ENCODE data around the gene DPF1. TPM values are rescaled to one million over a fixed set of nuclear protein-coding genes. Genes with fewer than 3 reads are reported as not detected.
"Not testable (repeated sequence)": the region's sequence is repeated elsewhere in the genome, so short reads cannot be mapped to it uniquely, and the experiment has no call there.

DPF1 gene
- total RNA-seq, 8 experiments from 2014 or later = 1.3 to 60.4 (median 25.9) TPM

- ATAC-seq (replicated peaks in 6 of 8) = not testable (repeated sequence)
- H3K4me3 ChIP-seq = peak overlapping the region; percentile 57 to 84 (median 61)
- peak overlapping the region; percentile 0 to 58 for H3K27ac ChIP-seq
- 65 to 100% (median 92%) methylated on average over 1 to 5 of the region's 6 CpGs; no CpG with 5 or more reads in 5 of the 10 experiments for WGBS, 10 experiments
- in situ Hi-C loops (cut with MboI; ENCODE audit: low pct_unique_long_range_greater_than_20kb in 2 of 9, low sequenced_read_pairs in 9 of 9, unreplicated experiment in 9 of 9) = loop anchor here in 8 of 9 experiments (25.0 kb wide), 2 partner anchors 112 to 313 kb away; partner anchors contain the start of genes CATSPERG (in 7 of the 8), SIPA1L3 (in 1 of the 8) and WDR87 (in 1 of the 8)
- H3K4me1 ChIP-seq (replicated peaks in 1 of 2) = peaks cover 24 to 26% of the 10 kb centered on the region in 2 donors
Measured at GRCh38 chr19:38224863-38225218, 819 bp upstream of the DPF1 start.

- H3K4me3 ChIP-seq = peak overlapping the region; percentile 57 to 84 (median 61)
- ATAC-seq (replicated peaks in 6 of 8) = peak in 1 of 8 experiments; percentile 1
- WGBS, 10 experiments = 22 to 40% methylated on average over 1 to 3 of the region's 13 CpGs; no CpG with 5 or more reads in 8 of the 10 experiments
- in situ Hi-C loops (cut with MboI; ENCODE audit: low pct_unique_long_range_greater_than_20kb in 2 of 9, low sequenced_read_pairs in 9 of 9, unreplicated experiment in 9 of 9) = loop anchor here in 1 of 9 experiments (25.0 kb wide), 1 partner anchor 311 kb away; the partner anchor contains the start of genes SIPA1L3 and WDR87
- H3K27ac ChIP-seq = peak overlapping the region; percentile 34 to 61
- H3K4me1 ChIP-seq (replicated peaks in 1 of 2) = peaks cover 24 to 26% of the 10 kb centered on the region in 2 donors
Measured at GRCh38 chr19:38223617-38224013, 407 bp downstream of the DPF1 start.

- Histone ChIP-seq H3K27ac (no peak overlapping the region), H3K4me1 (replicated peaks in 1 of 2) (peaks cover 24 to 26% of the 10 kb centered on the region in 2 donors), H3K4me3 (peak overlapping the region; percentile 57 to 84 (median 61))
- 80 to 100% (median 98%) methylated on average over 1 to 3 of the region's 3 CpGs; no CpG with 5 or more reads in 4 of the 10 experiments for WGBS, 10 experiments
- ATAC-seq (replicated peaks in 6 of 8) = no peak
- in situ Hi-C loops (cut with MboI; ENCODE audit: low pct_unique_long_range_greater_than_20kb in 2 of 9, low sequenced_read_pairs in 9 of 9, unreplicated experiment in 9 of 9) = loop anchor here in 1 of 9 experiments (25.0 kb wide), 1 partner anchor 311 kb away; the partner anchor contains the start of genes SIPA1L3 and WDR87
Measured at GRCh38 chr19:38223119-38223523, 901 bp downstream of the DPF1 start.

- in situ Hi-C loops (cut with MboI; ENCODE audit: low pct_unique_long_range_greater_than_20kb in 2 of 9, low sequenced_read_pairs in 9 of 9, unreplicated experiment in 9 of 9) = loop anchor here in 1 of 9 experiments (25.0 kb wide), 1 partner anchor 310 kb away; the partner anchor contains the start of genes SIPA1L3 and WDR87
- H3K4me1 ChIP-seq (replicated peaks in 1 of 2) = peaks cover 21 to 26% of the 10 kb centered on the region in 2 donors
- no peak overlapping the region for H3K27ac ChIP-seq
- no peak for ATAC-seq (replicated peaks in 6 of 8)
- WGBS, 10 experiments = 80 to 100% (median 93%) methylated on average over 1 to 8 of the region's 64 CpGs; no CpG with 5 or more reads in 4 of the 10 experiments
- H3K4me3 ChIP-seq = no peak overlapping the region
Measured at GRCh38 chr19:38221919-38222830, 1.8 kb downstream of the DPF1 start.

- Histone ChIP-seq H3K4me1 (replicated peaks in 1 of 2) (peaks cover 23 to 26% of the 10 kb centered on the region in 2 donors), H3K27ac (no peak overlapping the region), H3K4me3 (no peak overlapping the region)
- no peak for ATAC-seq (replicated peaks in 6 of 8)
- in situ Hi-C loops (cut with MboI; ENCODE audit: low pct_unique_long_range_greater_than_20kb in 2 of 9, low sequenced_read_pairs in 9 of 9, unreplicated experiment in 9 of 9) = loop anchor here in 1 of 9 experiments (25.0 kb wide), 1 partner anchor 309 kb away; the partner anchor contains the start of genes SIPA1L3 and WDR87
- WGBS, 10 experiments = 80% methylated on average over 1 of the region's 6 CpGs; no CpG with 5 or more reads in 9 of the 10 experiments
Measured at GRCh38 chr19:38221421-38221820, 2.6 kb downstream of the DPF1 start.

- in situ Hi-C loops (cut with MboI; ENCODE audit: low pct_unique_long_range_greater_than_20kb in 2 of 9, low sequenced_read_pairs in 9 of 9, unreplicated experiment in 9 of 9) = loop anchor here in 1 of 9 experiments (25.0 kb wide), 1 partner anchor 307 kb away; the partner anchor contains the start of genes SIPA1L3 and WDR87
- H3K4me1 ChIP-seq (replicated peaks in 1 of 2) = peaks cover 28 to 35% of the 10 kb centered on the region in 2 donors
- 33 to 95% (median 94%) methylated on average over 1 to 3 of the region's 10 CpGs; no CpG with 5 or more reads in 7 of the 10 experiments for WGBS, 10 experiments
- H3K27ac ChIP-seq = no peak overlapping the region
- no peak for ATAC-seq (replicated peaks in 6 of 8)
- H3K4me3 ChIP-seq = no peak overlapping the region
Measured at GRCh38 chr19:38219221-38219620, 4.8 kb downstream of the DPF1 start.

GRCh38 chr19:38218204-38218603 lies 5.8 kb downstream of the DPF1 start:
- no peak for ATAC-seq (replicated peaks in 6 of 8)
- WGBS, 10 experiments = 75 to 100% (median 80%) methylated on average over 2 to 3 of the region's 3 CpGs; no CpG with 5 or more reads in 7 of the 10 experiments
- in situ Hi-C loops (cut with MboI; ENCODE audit: low pct_unique_long_range_greater_than_20kb in 2 of 9, low sequenced_read_pairs in 9 of 9, unreplicated experiment in 9 of 9) = loop anchor here in 1 of 9 experiments (25.0 kb wide), 1 partner anchor 306 kb away; the partner anchor contains the start of genes SIPA1L3 and WDR87
- peaks cover 33 to 37% of the 10 kb centered on the region in 2 donors for H3K4me1 ChIP-seq (replicated peaks in 1 of 2)
- H3K27ac ChIP-seq = no peak overlapping the region
- H3K4me3 ChIP-seq = no peak overlapping the region

- no peak overlapping the region for H3K4me3 ChIP-seq
- in situ Hi-C loops (cut with MboI; ENCODE audit: low pct_unique_long_range_greater_than_20kb in 2 of 9, low sequenced_read_pairs in 9 of 9, unreplicated experiment in 9 of 9) = loop anchor here in 1 of 9 experiments (25.0 kb wide), 1 partner anchor 305 kb away; the partner anchor contains the start of genes SIPA1L3 and WDR87
- 19 to 82% (median 69%) methylated on average over 1 to 5 of the region's 26 CpGs; no CpG with 5 or more reads in 6 of the 10 experiments for WGBS, 10 experiments
- peak overlapping the region; percentile 64 to 81 for H3K27ac ChIP-seq
- peaks cover 28 to 32% of the 10 kb centered on the region in 2 donors for H3K4me1 ChIP-seq (replicated peaks in 1 of 2)
- peak in 5 of 8 experiments; percentile 23 to 74 (median 71) for ATAC-seq (replicated peaks in 6 of 8)
Measured at GRCh38 chr19:38216785-38217641, 7.0 kb downstream of the DPF1 start.

- in situ Hi-C loops (cut with MboI; ENCODE audit: low pct_unique_long_range_greater_than_20kb in 2 of 9, low sequenced_read_pairs in 9 of 9, unreplicated experiment in 9 of 9) = loop anchor here in 1 of 9 experiments (25.0 kb wide), 1 partner anchor 302 kb away; the partner anchor contains the start of genes SIPA1L3 and WDR87
- peak in 5 of 8 experiments; percentile 2 to 48 (median 13) for ATAC-seq (replicated peaks in 6 of 8)
- Histone ChIP-seq H3K4me3 (no peak overlapping the region), H3K4me1 (replicated peaks in 1 of 2) (peaks cover 51 to 57% of the 10 kb centered on the region in 2 donors), H3K27ac (no peak overlapping the region)
- WGBS, 10 experiments = 0 to 94% (median 66%) methylated on average over 1 to 10 of the region's 24 CpGs; no CpG with 5 or more reads in 2 of the 10 experiments
Measured at GRCh38 chr19:38213911-38214625, 10.0 kb downstream of the DPF1 start.

- Histone ChIP-seq H3K27ac (no peak overlapping the region), H3K4me1 (replicated peaks in 1 of 2) (peaks cover 57 to 63% of the 10 kb centered on the region in 2 donors), H3K4me3 (no peak overlapping the region)
- no peak for ATAC-seq (replicated peaks in 6 of 8)
- in situ Hi-C loops (cut with MboI; ENCODE audit: low pct_unique_long_range_greater_than_20kb in 2 of 9, low sequenced_read_pairs in 9 of 9, unreplicated experiment in 9 of 9) = loop anchor here in 1 of 9 experiments (25.0 kb wide), 1 partner anchor 301 kb away; the partner anchor contains the start of genes SIPA1L3 and WDR87
- 0 to 50% methylated on average over 1 of the region's 23 CpGs; no CpG with 5 or more reads in 8 of the 10 experiments for WGBS, 10 experiments
Measured at GRCh38 chr19:38213469-38213868, 10.6 kb downstream of the DPF1 start.

- no CpG with 5 or more reads among the region's 15 CpGs for WGBS, 10 experiments
- in situ Hi-C loops (cut with MboI; ENCODE audit: low pct_unique_long_range_greater_than_20kb in 2 of 9, low sequenced_read_pairs in 9 of 9, unreplicated experiment in 9 of 9) = loop anchor here in 1 of 9 experiments (25.0 kb wide), 1 partner anchor 299 kb away; the partner anchor contains the start of genes SIPA1L3 and WDR87
- H3K4me1 ChIP-seq (replicated peaks in 1 of 2) = peaks cover 62 to 64% of the 10 kb centered on the region in 2 donors
- H3K27ac ChIP-seq = peak overlapping the region; percentile 89 to 91
- peak in 4 of 8 experiments; percentile 0 to 2 (median 0) for ATAC-seq (replicated peaks in 6 of 8)
- H3K4me3 ChIP-seq = no peak overlapping the region
Measured at GRCh38 chr19:38211766-38212165, 12.3 kb downstream of the DPF1 start.
